GM19025 (cell line): ENCODE results near the gene SYT15.
"Not testable (repeated sequence)": the region's sequence is repeated elsewhere in the genome, so short reads cannot be mapped to it uniquely, and the experiment has no call there.

Experiments
- ATAC-seq: cut with Tn5 transposase; IDR thresholded peaks from one replicate; pipeline ENCODE4 v1.9.1; 2021; ENCODE audit warnings: mild to moderate bottlenecking, low read depth, moderate library complexity; ENCODE audit not compliant: unreplicated experiment

Gene SYT15

GRCh38 chr10:46640005-46640404 is 61.1 kb downstream of the SYT15 start:
- not testable (repeated sequence) for ATAC-seq
